ENCODE results near the gene SMIM15.

DNA sequence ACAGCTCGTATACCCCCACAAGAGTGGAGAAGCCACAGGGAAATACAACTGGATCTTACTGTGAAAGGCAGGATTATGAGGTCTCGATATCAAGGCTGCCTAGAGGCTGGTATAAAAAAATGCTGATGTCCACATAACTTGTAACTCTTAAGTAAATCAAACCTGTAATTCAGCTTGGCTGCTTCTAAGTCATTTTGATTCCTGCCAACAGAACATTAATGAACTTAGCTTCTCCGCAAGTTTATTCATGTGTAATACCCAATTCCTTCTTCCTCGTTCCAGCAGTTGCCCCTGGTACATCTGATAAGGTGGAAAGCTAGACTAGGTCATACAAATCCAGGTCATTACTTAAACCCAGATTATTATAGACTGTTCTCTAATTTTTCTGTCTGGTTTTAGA is 16.4 kb upstream of the SMIM15 start:
- TF ChIP-seq, protein P1, sequence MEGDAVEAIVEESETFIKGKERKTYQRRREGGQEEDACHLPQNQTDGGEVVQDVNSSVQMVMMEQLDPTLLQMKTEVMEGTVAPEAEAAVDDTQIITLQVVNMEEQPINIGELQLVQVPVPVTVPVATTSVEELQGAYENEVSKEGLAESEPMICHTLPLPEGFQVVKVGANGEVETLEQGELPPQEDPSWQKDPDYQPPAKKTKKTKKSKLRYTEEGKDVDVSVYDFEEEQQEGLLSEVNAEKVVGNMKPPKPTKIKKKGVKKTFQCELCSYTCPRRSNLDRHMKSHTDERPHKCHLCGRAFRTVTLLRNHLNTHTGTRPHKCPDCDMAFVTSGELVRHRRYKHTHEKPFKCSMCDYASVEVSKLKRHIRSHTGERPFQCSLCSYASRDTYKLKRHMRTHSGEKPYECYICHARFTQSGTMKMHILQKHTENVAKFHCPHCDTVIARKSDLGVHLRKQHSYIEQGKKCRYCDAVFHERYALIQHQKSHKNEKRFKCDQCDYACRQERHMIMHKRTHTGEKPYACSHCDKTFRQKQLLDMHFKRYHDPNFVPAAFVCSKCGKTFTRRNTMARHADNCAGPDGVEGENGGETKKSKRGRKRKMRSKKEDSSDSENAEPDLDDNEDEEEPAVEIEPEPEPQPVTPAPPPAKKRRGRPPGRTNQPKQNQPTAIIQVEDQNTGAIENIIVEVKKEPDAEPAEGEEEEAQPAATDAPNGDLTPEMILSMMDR (IDR thresholded peaks at IDR 0.05; ENCODE audit: low read depth, low read length) = no peak
- TF ChIP-seq MYC (IDR thresholded peaks at IDR 0.05; ENCODE audit: low read depth, low read length) (no peak), POLR2A (IDR thresholded peaks at IDR 0.05; ENCODE audit: extremely low read depth, insufficient read length) (no peak)
- TF ChIP-seq, protein P2, sequence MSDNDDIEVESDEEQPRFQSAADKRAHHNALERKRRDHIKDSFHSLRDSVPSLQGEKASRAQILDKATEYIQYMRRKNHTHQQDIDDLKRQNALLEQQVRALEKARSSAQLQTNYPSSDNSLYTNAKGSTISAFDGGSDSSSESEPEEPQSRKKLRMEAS (IDR thresholded peaks at IDR 0.05; ENCODE audit: low read depth, low read length) = no peak
